ENCODE results near the gene RBM33.

RBM33 gene

GRCh38 chr7:155644178-155644970, at the start of gene RBM33:
TSS of gene RBM33 (plus strand) at chr7:155644661. CDS start at chr7:155644877, 216 bp downstream.
- TF ChIP-seq FOXM1 (IDR thresholded peaks at IDR 0.05; ENCODE audit: borderline replicate concordance, low read depth) (no peak), TAF1 (IDR thresholded peaks at IDR 0.05; ENCODE audit: low read depth) (peak; percentile 68; the same call in 1 of the 2 replicates), MAX (IDR thresholded peaks at IDR 0.05) (peak; percentile 40), YY1 (IDR thresholded peaks at IDR 0.05; ENCODE audit: low read depth) (peak; percentile 93)

- TF ChIP-seq FOXM1 (IDR thresholded peaks at IDR 0.05; ENCODE audit: borderline replicate concordance, low read depth) = no peak
- no peak for TF ChIP-seq EGR1 (IDR thresholded peaks at IDR 0.05)
- no peak for TF ChIP-seq NFIC (IDR thresholded peaks at IDR 0.05)
- no peak for TF ChIP-seq REST (IDR thresholded peaks at IDR 0.05; ENCODE audit: low read depth)
Measured at GRCh38 chr7:155594961-155595366, 49.5 kb upstream of the RBM33 start.

- TF ChIP-seq USF1 (IDR thresholded peaks at IDR 0.05) = no peak
- no peak for TF ChIP-seq YY1 (IDR thresholded peaks at IDR 0.05; ENCODE audit: low read depth)
- no peak for TF ChIP-seq TAF1 (IDR thresholded peaks at IDR 0.05; ENCODE audit: low read depth)
- TF ChIP-seq TCF12 (IDR thresholded peaks at IDR 0.05; ENCODE audit: low read depth) = no peak
- no peak for TF ChIP-seq EP300 (IDR thresholded peaks at IDR 0.05; ENCODE audit: borderline replicate concordance)
- no peak for TF ChIP-seq NFIC (IDR thresholded peaks at IDR 0.05)
- no peak for TF ChIP-seq EGR1 (IDR thresholded peaks at IDR 0.05)
- no peak for TF ChIP-seq REST (IDR thresholded peaks at IDR 0.05; ENCODE audit: low read depth)
- TF ChIP-seq RAD21 (IDR thresholded peaks at IDR 0.05; ENCODE audit: low read depth) = no peak
- no peak for TF ChIP-seq ZBTB7A (IDR thresholded peaks at IDR 0.05; ENCODE audit: low read depth)
- TF ChIP-seq TEAD4 (IDR thresholded peaks at IDR 0.05) = no peak
- no peak for TF ChIP-seq CREB1 (IDR thresholded peaks at IDR 0.05; ENCODE audit: low read depth)
- no peak for TF ChIP-seq FOXM1 (IDR thresholded peaks at IDR 0.05; ENCODE audit: borderline replicate concordance, low read depth)
- no peak for TF ChIP-seq MAX (IDR thresholded peaks at IDR 0.05)
Measured at GRCh38 chr7:155597753-155598140, 46.7 kb upstream of the RBM33 start.

GRCh38 chr7:155598810-155599210, 45.7 kb upstream of the RBM33 start:
- peak; percentile 73 for TF ChIP-seq RAD21 (IDR thresholded peaks at IDR 0.05; ENCODE audit: low read depth)
- no peak for TF ChIP-seq EP300 (IDR thresholded peaks at IDR 0.05; ENCODE audit: borderline replicate concordance)

GRCh38 chr7:155602156-155602555, 42.3 kb upstream of the RBM33 start:
- TF ChIP-seq TAF1 (IDR thresholded peaks at IDR 0.05; ENCODE audit: low read depth) = no peak
- TF ChIP-seq EP300 (IDR thresholded peaks at IDR 0.05; ENCODE audit: borderline replicate concordance) = no peak
- no peak for TF ChIP-seq YY1 (IDR thresholded peaks at IDR 0.05; ENCODE audit: low read depth)
- TF ChIP-seq REST (IDR thresholded peaks at IDR 0.05; ENCODE audit: low read depth) = no peak
- no peak for TF ChIP-seq ZBTB7A (IDR thresholded peaks at IDR 0.05; ENCODE audit: low read depth)
- TF ChIP-seq USF1 (IDR thresholded peaks at IDR 0.05) = no peak
- TF ChIP-seq TCF12 (IDR thresholded peaks at IDR 0.05; ENCODE audit: low read depth) = no peak
- no peak for TF ChIP-seq NFIC (IDR thresholded peaks at IDR 0.05)
- TF ChIP-seq CREB1 (IDR thresholded peaks at IDR 0.05; ENCODE audit: low read depth) = no peak
- TF ChIP-seq RAD21 (IDR thresholded peaks at IDR 0.05; ENCODE audit: low read depth) = no peak
- no peak for TF ChIP-seq TEAD4 (IDR thresholded peaks at IDR 0.05)
